ENCODE data around the gene E4F1.

Gene E4F1

DNA sequence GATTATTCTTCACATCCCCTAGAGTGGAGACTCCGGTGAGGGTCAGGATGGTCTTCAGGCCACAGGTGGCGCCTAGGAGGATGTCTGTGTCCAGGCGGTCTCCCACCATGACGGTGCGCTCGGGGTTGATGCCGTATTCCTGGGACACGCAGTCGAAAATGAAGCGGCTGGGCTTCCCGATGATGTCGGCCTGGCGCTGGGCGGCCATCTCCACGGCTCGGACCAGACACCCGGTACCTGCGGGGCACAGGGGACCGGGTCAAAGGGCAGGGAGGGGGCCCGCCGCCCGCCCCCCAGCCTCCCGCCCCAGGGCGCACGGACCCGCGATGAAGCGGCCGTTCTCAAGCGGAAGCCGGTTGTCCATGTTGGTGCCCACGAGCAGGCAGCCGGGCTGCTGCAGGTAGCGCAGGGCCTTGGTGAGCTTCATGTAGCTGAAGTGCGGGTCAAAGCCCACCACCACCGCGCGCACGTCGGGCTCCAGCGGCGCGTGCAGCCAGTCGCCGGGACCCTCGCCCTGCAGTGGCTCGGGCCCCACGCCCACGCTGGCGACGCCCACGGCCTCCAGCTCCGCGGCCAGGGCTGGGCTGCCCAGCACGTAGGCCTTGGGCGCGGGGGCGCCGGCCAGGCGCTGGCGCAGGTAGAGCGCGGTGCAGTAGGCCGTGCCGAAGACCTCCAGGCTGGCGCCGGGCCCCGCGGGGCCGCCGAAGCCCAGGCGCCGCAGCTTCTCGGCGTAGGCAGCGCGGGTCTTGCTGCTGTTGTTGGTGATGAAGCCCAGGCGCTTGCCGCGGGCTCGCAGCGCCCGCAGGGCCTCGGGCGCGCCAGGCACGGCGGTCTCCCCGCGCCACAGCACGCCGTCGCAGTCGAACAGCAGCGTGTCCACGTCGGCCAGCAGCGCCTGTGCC lies 9.3 kb upstream of the E4F1 start:
- peak; percentile 33 for DNase-seq
- no peak for TF ChIP-seq CTCF (IDR thresholded peaks at IDR 0.05)
- Mint-ChIP-seq H3K36me3 (ENCODE audit: low read depth) (no peaks in the 10 kb centered on the region), H3K4me1 (peaks cover 36% of the 10 kb centered on the region), H3K27ac (peak overlapping the region; percentile 90), H3K9me3 (no peaks in the 10 kb centered on the region), H3K4me3 (peak overlapping the region; percentile 82), H3K27me3 (ENCODE audit: low read depth, poor library complexity) (no peaks in the 10 kb centered on the region)

- Mint-ChIP-seq H3K4me1 (peaks cover 36% of the 10 kb centered on the region), H3K4me3 (peak within 1 kb of the TSS; percentile 88), H3K27me3 (ENCODE audit: low read depth, poor library complexity) (no peaks in the 10 kb centered on the region), H3K27ac (peak within 1 kb of the TSS; percentile 99), H3K36me3 (ENCODE audit: low read depth) (no peaks in the 10 kb centered on the region), H3K9me3 (no peaks in the 10 kb centered on the region)
- DNase-seq, result no peak
- no peak for TF ChIP-seq CTCF (IDR thresholded peaks at IDR 0.05)
These were observed 8.7 kb upstream of the E4F1 start, which contains the start of gene PGP for GRCh38 chr16:2214719-2214968. PGP (minus strand) TSS chr16:2214840; CDS start chr16:2214777, 63 bp downstream.

DNA sequence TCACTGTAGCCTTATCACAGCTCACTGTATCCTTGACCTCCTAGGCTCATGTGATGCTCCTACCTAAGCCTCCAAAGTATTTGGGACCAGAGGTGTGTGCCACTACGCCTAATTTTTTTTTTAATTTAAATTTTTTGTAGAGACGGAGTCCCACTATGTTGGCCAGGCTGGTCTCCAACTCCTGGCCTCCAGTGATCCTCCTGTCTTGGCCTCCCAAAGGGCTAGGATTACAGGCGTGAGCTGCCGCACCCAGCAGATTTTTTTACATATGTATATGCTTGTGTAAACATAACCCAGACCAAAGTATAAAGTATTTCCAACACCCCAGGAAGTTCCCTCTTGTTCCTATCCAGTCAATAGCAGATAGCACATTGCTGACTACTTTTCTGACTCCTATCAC lies 7.1 kb upstream of the E4F1 start:
- Mint-ChIP-seq H3K9me3 (no peaks in the 10 kb centered on the region), H3K4me1 (peaks cover 27% of the 10 kb centered on the region), H3K27me3 (ENCODE audit: low read depth, poor library complexity) (no peaks in the 10 kb centered on the region), H3K4me3 (peak overlapping the region; percentile 88), H3K36me3 (ENCODE audit: low read depth) (no peaks in the 10 kb centered on the region), H3K27ac (no peak overlapping the region)
- no peak for TF ChIP-seq CTCF (IDR thresholded peaks at IDR 0.05)
- no peak for DNase-seq

DNA sequence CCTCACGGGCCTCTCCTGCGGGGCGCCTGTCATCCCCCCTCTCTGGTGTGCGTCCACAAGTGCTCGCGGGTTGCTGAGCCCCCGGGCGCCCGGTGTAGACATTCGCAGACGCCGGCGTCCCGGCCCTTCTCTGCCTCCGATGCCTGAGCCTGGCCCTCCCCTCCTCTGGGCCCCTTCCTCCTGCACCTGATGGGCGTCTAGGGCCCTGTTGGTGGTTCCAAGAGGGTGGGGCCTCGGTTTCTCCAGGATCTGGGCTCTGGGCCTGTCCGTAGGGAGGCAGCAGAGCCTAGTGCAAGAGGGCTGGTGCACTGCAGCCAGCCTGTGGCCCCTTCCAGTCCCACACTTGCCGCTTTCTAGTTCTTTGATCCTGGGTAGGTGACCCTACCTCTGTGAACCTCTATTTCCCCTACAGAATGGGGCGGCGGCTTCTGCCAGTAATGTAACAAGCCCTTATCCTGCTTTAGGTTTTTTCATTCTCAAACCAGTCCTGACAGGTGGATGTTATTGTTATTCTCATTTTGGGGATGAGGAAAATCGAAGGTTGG lies 623 bp downstream of the E4F1 start:
- Mint-ChIP-seq H3K27ac (no peak overlapping the region), H3K9me3 (no peaks in the 10 kb centered on the region), H3K27me3 (ENCODE audit: low read depth, poor library complexity) (peaks cover 2% of the 10 kb centered on the region), H3K36me3 (ENCODE audit: low read depth) (peaks cover 5% of the 10 kb centered on the region), H3K4me3 (peak overlapping the region; percentile 85), H3K4me1 (peaks cover 24% of the 10 kb centered on the region)
- TF ChIP-seq CTCF (IDR thresholded peaks at IDR 0.05), result no peak
- peak; percentile 46 for DNase-seq

- H3K9me3 Mint-ChIP-seq, result no peaks in the 10 kb centered on the region
- peaks cover 2% of the 10 kb centered on the region for H3K27me3 Mint-ChIP-seq (ENCODE audit: low read depth, poor library complexity)
- peak overlapping the region; percentile 66 for H3K27ac Mint-ChIP-seq
- peaks cover 5% of the 10 kb centered on the region for H3K36me3 Mint-ChIP-seq (ENCODE audit: low read depth)
- H3K4me1 Mint-ChIP-seq, result peaks cover 24% of the 10 kb centered on the region
- no peak for TF ChIP-seq CTCF (IDR thresholded peaks at IDR 0.05)
- H3K4me3 Mint-ChIP-seq, result no peak overlapping the region
- no peak for DNase-seq
These were observed 2.9 kb downstream of the E4F1 start for GRCh38 chr16:2226245-2226793.
